SU-DHL-6 (cell line): Measurements from ENCODE around the gene TMEM92.

Experiments
- EZH2phosphoT487 ChIP-seq: fragments of 200-600 bp; sonication (generic), shearing (Covaris generic); conservative IDR thresholded peaks from 2 replicates; pipeline ENCODE4 v1.6.1; 2018; ENCODE audit warnings: mild to moderate bottlenecking, antibody characterized with exemption, low read length, moderate library complexity, mixed read lengths
- TF ChIP-seq, protein P1 (sequence below): fragments of 200-600 bp; sonication (generic); IDR thresholded peaks from one replicate; pipeline ENCODE4 v1.5.1; 2017; ENCODE audit warnings: antibody characterized with exemption, mild to moderate bottlenecking, low read length, moderate library complexity; ENCODE audit not compliant: insufficient read depth, poor library complexity, severe bottlenecking

DNA sequence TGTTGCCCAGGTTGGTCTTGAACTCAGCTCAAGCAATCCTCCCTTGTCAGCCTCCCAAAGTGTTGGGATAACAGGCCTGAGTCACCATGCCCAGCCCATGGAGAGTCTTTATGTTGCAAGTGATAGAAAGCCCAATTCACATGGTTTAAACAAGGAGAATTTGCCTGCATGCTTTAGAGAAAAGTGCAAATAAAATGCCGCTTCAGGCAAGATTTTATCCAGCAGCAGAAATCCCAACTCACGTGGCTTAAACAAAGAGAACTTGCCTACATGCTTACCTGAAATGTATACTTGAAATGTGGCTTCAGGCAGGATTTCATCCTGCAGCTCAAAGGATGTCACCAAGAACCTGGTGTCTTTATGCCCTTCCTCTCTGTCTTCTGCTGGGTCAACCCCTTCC is 42.9 kb downstream of the TMEM92 start:
- TF ChIP-seq, protein P1, sequence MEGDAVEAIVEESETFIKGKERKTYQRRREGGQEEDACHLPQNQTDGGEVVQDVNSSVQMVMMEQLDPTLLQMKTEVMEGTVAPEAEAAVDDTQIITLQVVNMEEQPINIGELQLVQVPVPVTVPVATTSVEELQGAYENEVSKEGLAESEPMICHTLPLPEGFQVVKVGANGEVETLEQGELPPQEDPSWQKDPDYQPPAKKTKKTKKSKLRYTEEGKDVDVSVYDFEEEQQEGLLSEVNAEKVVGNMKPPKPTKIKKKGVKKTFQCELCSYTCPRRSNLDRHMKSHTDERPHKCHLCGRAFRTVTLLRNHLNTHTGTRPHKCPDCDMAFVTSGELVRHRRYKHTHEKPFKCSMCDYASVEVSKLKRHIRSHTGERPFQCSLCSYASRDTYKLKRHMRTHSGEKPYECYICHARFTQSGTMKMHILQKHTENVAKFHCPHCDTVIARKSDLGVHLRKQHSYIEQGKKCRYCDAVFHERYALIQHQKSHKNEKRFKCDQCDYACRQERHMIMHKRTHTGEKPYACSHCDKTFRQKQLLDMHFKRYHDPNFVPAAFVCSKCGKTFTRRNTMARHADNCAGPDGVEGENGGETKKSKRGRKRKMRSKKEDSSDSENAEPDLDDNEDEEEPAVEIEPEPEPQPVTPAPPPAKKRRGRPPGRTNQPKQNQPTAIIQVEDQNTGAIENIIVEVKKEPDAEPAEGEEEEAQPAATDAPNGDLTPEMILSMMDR = no peak
- no peak for TF ChIP-seq EZH2phosphoT487
